NT2/D1 (cell line): Measurements from ENCODE around the gene KIF6.

Experiments used
- DNase-seq: peaks from one replicate; pipeline ENCODE4 v3.0.0-alpha.2; 2011; ENCODE audit warnings: low read depth, low spot score
- H3K27me3 ChIP-seq: 2 replicates; pipeline ENCODE4 v1.6.0; 2011; ENCODE audit warnings: mild to moderate bottlenecking; ENCODE audit not compliant: insufficient read length, insufficient read depth
- H3K36me3 ChIP-seq: 2 replicates; pipeline ENCODE4 v1.6.1; 2011; ENCODE audit warnings: mild to moderate bottlenecking, low read length, mixed read lengths; ENCODE audit not compliant: insufficient read depth, insufficient read length
- H3K4me1 ChIP-seq: 2 replicates; pipeline ENCODE4 v1.5.1; 2011; ENCODE audit not compliant: insufficient read depth, insufficient read length
- H3K4me3 ChIP-seq: 2 replicates; pipeline ENCODE4 v1.5.1; 2011; ENCODE audit warnings: low read depth; ENCODE audit not compliant: insufficient read length
- H3K9ac ChIP-seq: 2 replicates; pipeline ENCODE4 v1.6.0; 2011; ENCODE audit warnings: low read depth; ENCODE audit not compliant: insufficient read length
- H3K9me3 ChIP-seq: 2 replicates; pipeline ENCODE4 v1.5.1; 2011; ENCODE audit warnings: mild to moderate bottlenecking, low read length; ENCODE audit not compliant: insufficient read depth
- SUZ12 ChIP-seq: IDR thresholded peaks from 2 replicates; pipeline ENCODE4 v1.6.1; 2011; ENCODE audit not compliant: insufficient read length, insufficient read depth; ENCODE audit errors: extremely low read depth
- YY1 ChIP-seq: IDR thresholded peaks from 2 replicates; pipeline ENCODE4 v1.6.1; 2011; ENCODE audit not compliant: insufficient read length, insufficient read depth
- ZNF274 ChIP-seq: IDR thresholded peaks from 2 replicates; pipeline ENCODE4 v1.6.1; 2011; ENCODE audit warnings: mild to moderate bottlenecking, low read depth, low read length

The KIF6 gene

GRCh38 chr6:39300739-39301138 is 424.5 kb downstream of the KIF6 start:
- Histone ChIP-seq H3K9me3 (peaks cover 6% of the 10 kb centered on the region; the same call in 1 of the 2 replicates), H3K9ac (no peak overlapping the region), H3K4me3 (no peak overlapping the region), H3K36me3 (no peaks in the 10 kb centered on the region), H3K27me3 (no peaks in the 10 kb centered on the region), H3K4me1 (peaks cover 6% of the 10 kb centered on the region)
- no peak for DNase-seq
- TF ChIP-seq YY1 (no peak), SUZ12 (no peak)

DNA sequence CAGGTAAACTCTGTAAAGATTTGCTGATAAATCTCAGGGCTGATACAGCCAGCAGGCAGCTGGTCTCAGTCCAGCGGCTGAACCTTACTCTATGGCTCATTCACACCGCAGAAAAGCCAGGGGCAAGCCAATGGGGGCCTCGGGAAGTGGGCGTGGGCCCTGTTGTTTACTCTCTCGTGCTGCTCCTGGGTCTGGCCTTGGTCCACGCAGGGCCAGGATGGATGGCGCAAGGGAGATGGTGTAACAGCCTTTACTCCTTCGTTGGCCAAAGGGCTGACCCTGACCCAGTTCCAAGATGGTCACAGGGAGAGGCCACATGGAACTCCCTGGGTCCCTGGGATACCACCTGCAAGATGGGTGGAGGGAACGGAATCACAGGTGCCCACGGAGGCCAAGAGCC is 427.1 kb downstream of the KIF6 start:
- no peaks in the 10 kb centered on the region for H3K9me3 ChIP-seq
- no peak for TF ChIP-seq SUZ12
- TF ChIP-seq ZNF274: no peak
- TF ChIP-seq YY1: no peak
- no peak overlapping the region for H3K4me3 ChIP-seq
- DNase-seq: no peak
- H3K27me3 ChIP-seq: no peaks in the 10 kb centered on the region
- peaks cover 9% of the 10 kb centered on the region for H3K4me1 ChIP-seq
- no peaks in the 10 kb centered on the region for H3K36me3 ChIP-seq
- no peak overlapping the region for H3K9ac ChIP-seq

GRCh38 chr6:39296745-39297640 is 428.2 kb downstream of the KIF6 start:
- DNase-seq: no peak
- Histone ChIP-seq H3K9ac (no peak overlapping the region), H3K27me3 (no peaks in the 10 kb centered on the region), H3K4me3 (no peak overlapping the region), H3K4me1 (peaks cover 14% of the 10 kb centered on the region), H3K36me3 (no peaks in the 10 kb centered on the region), H3K9me3 (no peaks in the 10 kb centered on the region)
- no peak for TF ChIP-seq SUZ12

DNA sequence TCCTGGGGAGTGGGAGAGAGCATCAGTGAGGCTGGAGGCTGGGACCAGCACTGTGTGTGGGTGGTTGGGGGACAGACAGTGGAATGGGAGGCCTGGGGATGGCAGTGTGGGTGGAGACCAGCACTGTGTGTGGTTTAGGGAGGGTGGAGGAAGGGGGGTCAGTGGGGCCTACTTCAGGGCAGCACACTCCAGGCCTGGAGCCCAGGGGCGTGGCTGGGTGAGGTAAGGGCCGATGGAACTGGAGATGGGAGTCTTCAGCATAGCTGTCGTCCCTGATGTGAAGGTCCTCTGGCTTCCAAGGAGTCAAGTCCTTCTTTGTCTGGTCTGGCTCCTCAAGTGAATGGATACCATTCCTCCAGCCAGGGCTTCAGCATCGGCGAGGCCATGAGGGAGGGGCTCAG is 429.6 kb downstream of the KIF6 start:
- H3K27me3 ChIP-seq: no peaks in the 10 kb centered on the region
- no peaks in the 10 kb centered on the region for H3K36me3 ChIP-seq
- H3K4me3 ChIP-seq: no peak overlapping the region
- DNase-seq: no peak
- no peak for TF ChIP-seq YY1
- TF ChIP-seq ZNF274: no peak
- TF ChIP-seq SUZ12: no peak
- H3K9ac ChIP-seq: no peak overlapping the region
- H3K9me3 ChIP-seq: no peaks in the 10 kb centered on the region
- H3K4me1 ChIP-seq: peaks cover 17% of the 10 kb centered on the region

- DNase-seq: no peak
- TF ChIP-seq YY1 (no peak), SUZ12 (no peak), ZNF274 (no peak)
- H3K4me1 ChIP-seq: peaks cover 17% of the 10 kb centered on the region
- H3K36me3 ChIP-seq: no peaks in the 10 kb centered on the region
- H3K27me3 ChIP-seq: no peaks in the 10 kb centered on the region
- no peak overlapping the region for H3K9ac ChIP-seq
- no peak overlapping the region for H3K4me3 ChIP-seq
- H3K9me3 ChIP-seq: no peaks in the 10 kb centered on the region
Observed at GRCh38 chr6:39294899-39295298, 430.3 kb downstream of the KIF6 start.

- Histone ChIP-seq H3K4me1 (peaks cover 17% of the 10 kb centered on the region), H3K27me3 (no peaks in the 10 kb centered on the region), H3K4me3 (no peak overlapping the region), H3K36me3 (no peaks in the 10 kb centered on the region), H3K9ac (no peak overlapping the region), H3K9me3 (no peaks in the 10 kb centered on the region)
- no peak for TF ChIP-seq ZNF274
- no peak for TF ChIP-seq YY1
- TF ChIP-seq SUZ12: no peak
- DNase-seq: no peak
Observed at GRCh38 chr6:39294133-39294532, 431.1 kb downstream of the KIF6 start.

- TF ChIP-seq SUZ12: no peak
- TF ChIP-seq ZNF274: no peak
- no peak for TF ChIP-seq YY1
- H3K4me1 ChIP-seq: peaks cover 17% of the 10 kb centered on the region
- DNase-seq: no peak
- H3K9me3 ChIP-seq: no peaks in the 10 kb centered on the region
- no peak overlapping the region for H3K9ac ChIP-seq
- no peak overlapping the region for H3K4me3 ChIP-seq
- H3K36me3 ChIP-seq: no peaks in the 10 kb centered on the region
- H3K27me3 ChIP-seq: no peaks in the 10 kb centered on the region
Observed at GRCh38 chr6:39292637-39293036, 432.6 kb downstream of the KIF6 start.
